Left hindlimb (tissue), 1 donor: ENCODE data around the gene CCDC12.
A peak's percentile ranks its signal among the peaks of the same experiment; 100 is the strongest.

ENCODE experiments used
- DNase-seq: peaks from one replicate; pipeline ENCODE4 v3.0.0-alpha.2; 2018

The CCDC12 gene

DNA sequence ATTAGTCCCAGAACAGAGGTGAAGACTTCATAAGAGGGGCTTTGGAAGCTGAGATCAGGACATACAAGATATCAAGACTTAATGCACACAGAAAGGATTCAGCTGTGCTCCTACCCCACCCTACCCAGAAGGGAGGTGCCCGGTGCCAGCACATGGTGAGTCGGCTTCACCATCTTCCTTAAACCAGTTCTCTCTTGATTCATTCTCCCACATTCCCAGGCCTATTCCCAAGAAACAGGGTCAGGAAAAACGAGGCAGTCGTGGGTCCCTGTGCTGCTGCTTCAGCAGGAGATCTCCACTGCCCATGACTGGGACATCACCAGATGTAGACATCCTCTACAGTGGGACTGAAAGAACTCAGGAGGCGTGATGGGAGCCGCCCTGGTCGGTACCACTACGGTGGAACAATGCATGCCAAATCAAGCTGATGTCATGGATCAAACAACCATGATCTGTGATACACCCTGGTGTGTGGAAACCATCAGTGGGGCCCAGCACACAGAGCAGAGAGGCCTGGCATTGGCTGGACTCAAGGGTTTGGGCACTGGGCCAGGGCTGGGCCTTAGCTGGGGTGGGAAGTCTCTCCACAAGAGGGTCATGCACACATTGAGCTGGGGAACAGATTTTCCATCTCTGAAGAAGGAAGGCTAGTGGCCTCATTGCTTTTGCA, 41.9 kb downstream of the CCDC12 start:
- no peak for DNase-seq

DNA sequence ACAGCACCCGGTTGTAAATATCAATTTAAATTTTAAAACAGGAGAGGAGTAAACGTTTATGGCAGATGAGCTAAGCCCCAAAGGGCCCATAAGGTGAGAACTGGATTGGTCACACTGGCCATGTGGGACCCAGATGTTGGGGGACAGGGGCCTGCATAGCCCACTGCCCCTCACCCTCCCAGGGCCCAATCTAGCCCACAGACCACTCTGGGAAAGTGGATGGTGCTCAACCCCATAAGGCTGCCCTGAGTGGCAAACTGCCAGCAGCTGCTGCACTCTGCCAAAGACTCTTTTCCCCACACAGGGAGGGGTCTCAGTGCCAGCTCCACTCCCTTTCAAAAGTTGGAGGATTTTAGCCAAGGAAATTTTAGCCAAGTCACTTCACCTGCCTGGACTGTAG, 42.5 kb downstream of the CCDC12 start:
- DNase-seq: no peak

GRCh38 chr3:46933261-46933660, 43.3 kb downstream of the CCDC12 start:
- DNase-seq: peak; percentile 17

- DNase-seq: peak; percentile 14
Observed at GRCh38 chr3:46932455-46933225, 43.9 kb downstream of the CCDC12 start.

GRCh38 chr3:46931631-46932331, 44.8 kb downstream of the CCDC12 start:
- no peak for DNase-seq

- DNase-seq: no peak
Observed at GRCh38 chr3:46930945-46931403, 45.6 kb downstream of the CCDC12 start.

DNA sequence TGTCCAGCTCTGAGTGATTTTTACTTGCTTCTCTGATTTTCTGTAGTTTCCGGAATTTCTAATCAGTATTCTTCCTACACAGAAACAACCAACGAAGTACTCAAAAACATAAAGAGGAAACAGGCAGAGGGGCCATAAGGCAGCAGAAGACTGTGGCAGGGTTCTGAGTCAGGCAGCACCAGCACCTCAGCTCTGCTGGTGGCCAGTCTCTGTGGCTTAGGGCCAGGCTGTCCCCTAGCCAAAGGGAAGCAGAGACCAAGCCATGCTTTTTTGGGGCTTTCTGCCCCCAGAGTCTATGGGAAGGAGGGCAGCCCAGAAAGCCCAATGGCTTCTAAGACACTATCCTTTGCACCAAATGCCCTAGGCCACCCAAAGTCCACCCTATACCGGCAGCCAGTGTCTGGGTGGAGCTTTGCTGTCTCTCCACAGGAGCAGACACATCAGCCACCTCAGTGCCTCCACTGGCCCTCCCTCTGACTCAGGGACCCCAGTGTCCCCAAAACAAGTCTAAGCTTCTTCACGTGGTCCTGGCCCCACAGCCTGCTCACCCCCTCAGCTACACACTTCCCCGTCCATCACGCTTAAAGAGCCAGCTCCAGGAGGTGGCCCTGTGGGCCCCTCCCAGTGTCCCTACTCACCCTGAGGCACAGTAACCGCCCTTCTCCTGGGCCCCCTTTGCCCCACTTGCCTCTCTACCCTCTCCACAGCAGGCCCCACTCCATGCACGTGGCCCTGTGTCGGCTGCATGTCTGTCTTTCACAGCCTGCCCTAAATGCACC, 46.2 kb downstream of the CCDC12 start:
- peak; percentile 23 for DNase-seq

- DNase-seq: no peak
Observed at GRCh38 chr3:46929324-46929723, 47.2 kb downstream of the CCDC12 start.

DNA sequence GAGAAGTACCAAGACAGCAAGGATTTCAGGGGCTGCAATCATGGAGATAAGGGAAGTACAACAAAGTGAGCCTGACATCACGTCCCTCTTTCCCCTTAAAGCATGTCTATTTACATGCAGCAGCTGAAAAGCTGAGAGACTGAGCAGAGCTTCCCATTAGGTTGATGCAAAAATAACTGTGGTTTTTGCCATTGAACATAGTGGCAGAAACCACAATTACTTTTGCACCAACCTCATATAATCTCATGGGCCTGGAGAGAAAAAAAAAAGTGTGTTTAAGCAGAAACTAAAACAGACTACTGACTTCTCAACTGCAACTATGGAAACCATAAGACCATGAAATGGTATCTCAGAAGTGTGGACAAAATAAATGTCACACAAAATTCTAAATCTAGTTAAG, 48.3 kb downstream of the CCDC12 start:
- no peak for DNase-seq

- DNase-seq: no peak
Observed at GRCh38 chr3:46927718-46928073, 48.8 kb downstream of the CCDC12 start.

GRCh38 chr3:46926871-46927717, 49.5 kb downstream of the CCDC12 start:
- DNase-seq: peak; percentile 21

DNA sequence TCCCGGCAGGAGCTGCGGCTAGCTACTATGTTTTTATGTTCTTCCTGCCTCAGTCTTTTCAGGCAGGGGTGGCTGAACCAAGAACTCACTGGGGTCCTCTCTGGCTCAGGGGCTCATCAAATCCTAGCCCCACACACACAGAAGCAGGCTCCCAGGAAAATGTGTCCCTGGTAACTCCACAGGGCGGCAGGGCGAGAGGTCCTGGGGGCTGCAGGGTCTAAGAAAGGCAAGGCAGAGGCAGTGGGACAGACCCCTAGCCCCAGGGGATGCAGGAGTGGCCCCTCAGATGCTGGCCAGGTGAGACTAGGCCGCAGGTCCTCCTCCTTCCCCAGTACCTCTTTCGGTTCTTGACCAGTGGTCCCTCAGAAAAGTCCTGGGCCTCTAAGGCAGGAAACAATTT, 50.1 kb downstream of the CCDC12 start:
- peak; percentile 25 for DNase-seq

GRCh38 chr3:46926039-46926438, 50.5 kb downstream of the CCDC12 start:
- DNase-seq: peak; percentile 73

DNA sequence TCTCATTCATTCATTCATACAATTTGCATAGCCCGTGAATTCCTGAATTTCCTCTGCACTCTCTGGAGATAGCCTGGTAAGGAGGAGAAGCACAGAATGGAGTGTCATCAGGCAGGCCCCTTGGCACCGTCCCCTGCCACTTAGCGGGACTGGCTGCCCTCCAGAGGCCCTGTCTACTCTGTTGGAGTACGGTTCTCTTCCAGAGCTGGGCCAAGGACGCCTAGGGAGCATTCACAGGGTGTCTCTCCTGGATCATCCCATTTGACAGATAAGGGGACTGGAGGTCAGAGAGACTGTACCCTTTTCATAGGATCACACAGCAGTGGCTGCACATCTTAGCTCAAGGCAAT, 51.0 kb downstream of the CCDC12 start:
- DNase-seq: peak; percentile 12

DNA sequence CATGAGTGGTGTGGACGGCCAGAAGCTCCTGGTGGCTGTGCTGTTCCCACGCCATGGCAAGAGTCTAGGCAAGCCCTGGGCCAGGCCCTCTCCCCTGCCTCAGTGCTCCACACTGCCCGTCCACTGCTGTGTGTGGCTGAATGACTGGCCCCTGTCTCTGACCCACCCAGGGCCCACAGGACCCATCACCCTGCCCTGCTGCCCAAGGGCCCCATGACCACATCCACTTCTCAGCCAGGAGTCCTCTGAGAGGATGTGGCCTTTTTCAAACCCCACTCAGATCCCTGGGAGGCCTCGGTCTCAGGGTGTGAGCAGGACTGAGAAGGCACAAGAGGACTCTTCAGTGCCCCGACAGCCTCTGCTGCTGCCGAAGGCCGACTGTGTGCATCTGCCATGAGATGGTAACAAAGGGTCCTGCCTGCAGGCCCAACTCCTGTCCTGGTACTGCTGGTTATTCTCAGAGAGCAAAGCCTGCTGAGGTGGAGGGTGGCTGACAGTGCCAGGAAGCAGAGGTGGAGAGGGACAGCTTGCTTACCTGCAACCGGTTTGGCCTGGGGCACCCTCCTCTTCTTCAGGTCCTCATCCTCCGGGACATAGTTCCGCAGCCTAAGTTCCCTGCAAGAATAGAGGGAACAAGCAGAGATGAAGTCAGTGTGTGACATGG, 51.5 kb downstream of the CCDC12 start:
- DNase-seq: peak; percentile 13

DNA sequence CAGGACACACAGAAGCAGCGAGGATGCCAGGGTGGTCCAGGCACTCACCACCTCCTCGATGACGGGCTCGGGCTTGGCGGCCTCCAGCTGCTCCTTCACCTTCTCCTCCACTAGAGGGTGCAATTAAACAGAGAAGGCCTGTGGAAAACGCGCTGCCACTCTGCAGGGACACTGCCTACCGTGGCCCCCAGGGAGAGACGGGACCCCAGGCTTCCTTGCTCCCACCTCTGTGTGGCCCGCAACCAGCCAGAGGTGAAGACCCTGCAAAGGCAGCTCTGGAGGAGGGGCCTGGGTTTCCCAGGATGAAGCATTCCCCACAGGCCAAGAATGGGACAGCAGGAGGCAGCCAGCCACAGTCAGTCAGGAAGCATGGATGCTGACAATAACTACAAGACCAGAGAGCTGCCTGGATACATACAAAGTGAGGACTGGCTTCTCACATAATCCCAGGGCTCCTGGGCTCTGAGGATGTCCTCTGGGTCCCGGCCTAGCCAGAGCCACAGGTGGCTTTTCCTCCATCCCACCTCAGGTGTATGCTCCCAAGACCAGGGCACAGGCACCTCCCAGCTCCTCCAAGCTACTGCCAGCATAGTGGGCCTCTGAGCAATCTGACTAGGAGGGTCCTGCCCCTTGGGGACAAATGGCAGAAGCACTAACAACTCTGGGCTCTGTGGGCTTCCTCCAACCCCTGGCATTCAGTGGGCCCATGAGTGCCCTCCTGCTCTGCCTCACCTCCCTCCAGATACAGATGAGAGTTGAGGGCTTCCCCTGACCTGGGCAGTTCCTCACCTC, 52.8 kb downstream of the CCDC12 start:
- DNase-seq: peak; percentile 17

GRCh38 chr3:46922871-46923558, 53.5 kb downstream of the CCDC12 start:
- DNase-seq: no peak

DNA sequence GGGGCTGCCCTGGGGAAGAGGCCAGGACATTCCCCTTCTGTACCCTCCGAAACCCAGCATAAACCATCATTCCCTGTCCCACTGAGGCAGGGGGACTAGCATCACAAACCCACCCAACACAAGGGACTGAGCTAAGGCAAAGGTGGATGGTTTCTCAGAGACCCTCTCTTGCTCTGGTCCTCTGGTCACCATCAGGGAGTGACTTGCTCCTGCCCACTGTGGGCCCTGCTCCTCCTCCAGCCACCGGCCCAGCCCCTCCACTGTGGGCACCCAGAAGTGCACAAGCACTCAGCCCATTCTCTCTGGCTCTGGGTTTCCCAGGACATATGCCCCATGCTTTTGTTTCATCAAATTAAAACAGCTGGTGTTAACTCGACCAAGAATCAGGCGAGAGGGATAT, 54.1 kb downstream of the CCDC12 start:
- DNase-seq: no peak

DNA sequence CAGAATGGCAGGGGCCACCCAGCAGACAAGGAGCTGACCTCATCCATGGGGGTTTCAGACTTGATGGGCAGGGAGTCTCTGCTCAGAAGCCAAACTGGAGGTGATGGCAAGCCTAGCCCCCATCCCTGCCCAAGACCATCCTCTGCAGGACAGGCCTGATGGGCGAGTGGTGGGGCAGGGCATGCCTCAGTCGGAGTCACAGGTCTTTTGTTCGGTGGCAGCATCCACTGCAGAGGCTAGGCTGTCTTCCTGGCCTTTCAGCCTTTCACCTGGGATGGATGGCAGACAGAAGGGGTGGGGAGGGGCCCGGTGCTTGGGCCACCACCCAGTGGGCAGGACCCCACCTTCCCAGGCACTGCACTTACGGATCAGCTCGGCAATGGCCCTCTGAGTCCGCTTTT, 54.7 kb downstream of the CCDC12 start:
- DNase-seq: no peak

GRCh38 chr3:46921041-46921440, 55.5 kb downstream of the CCDC12 start:
- peak; percentile 9 for DNase-seq
